Measurements from ENCODE around the gene SLC19A1. TPM values are rescaled to one million over a fixed set of nuclear protein-coding genes. Genes with fewer than 3 reads are reported as not detected.

Gene SLC19A1
- total RNA-seq, 1 donor from 2014 or later: 11.0 TPM

GRCh38 chr21:45475797-45476570, 66.3 kb downstream of the SLC19A1 start:
- no peak overlapping the region for H3K4me3 Mint-ChIP-seq (ENCODE audit: unreplicated experiment)
- TF ChIP-seq, protein P1, sequence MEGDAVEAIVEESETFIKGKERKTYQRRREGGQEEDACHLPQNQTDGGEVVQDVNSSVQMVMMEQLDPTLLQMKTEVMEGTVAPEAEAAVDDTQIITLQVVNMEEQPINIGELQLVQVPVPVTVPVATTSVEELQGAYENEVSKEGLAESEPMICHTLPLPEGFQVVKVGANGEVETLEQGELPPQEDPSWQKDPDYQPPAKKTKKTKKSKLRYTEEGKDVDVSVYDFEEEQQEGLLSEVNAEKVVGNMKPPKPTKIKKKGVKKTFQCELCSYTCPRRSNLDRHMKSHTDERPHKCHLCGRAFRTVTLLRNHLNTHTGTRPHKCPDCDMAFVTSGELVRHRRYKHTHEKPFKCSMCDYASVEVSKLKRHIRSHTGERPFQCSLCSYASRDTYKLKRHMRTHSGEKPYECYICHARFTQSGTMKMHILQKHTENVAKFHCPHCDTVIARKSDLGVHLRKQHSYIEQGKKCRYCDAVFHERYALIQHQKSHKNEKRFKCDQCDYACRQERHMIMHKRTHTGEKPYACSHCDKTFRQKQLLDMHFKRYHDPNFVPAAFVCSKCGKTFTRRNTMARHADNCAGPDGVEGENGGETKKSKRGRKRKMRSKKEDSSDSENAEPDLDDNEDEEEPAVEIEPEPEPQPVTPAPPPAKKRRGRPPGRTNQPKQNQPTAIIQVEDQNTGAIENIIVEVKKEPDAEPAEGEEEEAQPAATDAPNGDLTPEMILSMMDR (IDR thresholded peaks at IDR 0.05): no peak
- H3K27me3 Mint-ChIP-seq (ENCODE audit: unreplicated experiment): no peaks in the 10 kb centered on the region
- peaks cover 29% of the 10 kb centered on the region for H3K4me1 Mint-ChIP-seq (ENCODE audit: unreplicated experiment)
- DNase-seq (ENCODE audit: extremely low spot score, unreplicated experiment): no peak
- no peaks in the 10 kb centered on the region for H3K9me3 Mint-ChIP-seq (ENCODE audit: unreplicated experiment)
- H3K27ac Mint-ChIP-seq (ENCODE audit: unreplicated experiment): no peak overlapping the region
- H3K36me3 Mint-ChIP-seq (ENCODE audit: unreplicated experiment): peaks cover 13% of the 10 kb centered on the region

GRCh38 chr21:45475004-45475685, 67.1 kb downstream of the SLC19A1 start:
- no peak overlapping the region for H3K4me3 Mint-ChIP-seq (ENCODE audit: unreplicated experiment)
- TF ChIP-seq, protein P1 (IDR thresholded peaks at IDR 0.05): no peak
- H3K4me1 Mint-ChIP-seq (ENCODE audit: unreplicated experiment): peaks cover 38% of the 10 kb centered on the region
- H3K27ac Mint-ChIP-seq (ENCODE audit: unreplicated experiment): no peak overlapping the region
- no peaks in the 10 kb centered on the region for H3K27me3 Mint-ChIP-seq (ENCODE audit: unreplicated experiment)
- peaks cover 13% of the 10 kb centered on the region for H3K36me3 Mint-ChIP-seq (ENCODE audit: unreplicated experiment)
- no peak for DNase-seq (ENCODE audit: extremely low spot score, unreplicated experiment)
- H3K9me3 Mint-ChIP-seq (ENCODE audit: unreplicated experiment): no peaks in the 10 kb centered on the region

DNA sequence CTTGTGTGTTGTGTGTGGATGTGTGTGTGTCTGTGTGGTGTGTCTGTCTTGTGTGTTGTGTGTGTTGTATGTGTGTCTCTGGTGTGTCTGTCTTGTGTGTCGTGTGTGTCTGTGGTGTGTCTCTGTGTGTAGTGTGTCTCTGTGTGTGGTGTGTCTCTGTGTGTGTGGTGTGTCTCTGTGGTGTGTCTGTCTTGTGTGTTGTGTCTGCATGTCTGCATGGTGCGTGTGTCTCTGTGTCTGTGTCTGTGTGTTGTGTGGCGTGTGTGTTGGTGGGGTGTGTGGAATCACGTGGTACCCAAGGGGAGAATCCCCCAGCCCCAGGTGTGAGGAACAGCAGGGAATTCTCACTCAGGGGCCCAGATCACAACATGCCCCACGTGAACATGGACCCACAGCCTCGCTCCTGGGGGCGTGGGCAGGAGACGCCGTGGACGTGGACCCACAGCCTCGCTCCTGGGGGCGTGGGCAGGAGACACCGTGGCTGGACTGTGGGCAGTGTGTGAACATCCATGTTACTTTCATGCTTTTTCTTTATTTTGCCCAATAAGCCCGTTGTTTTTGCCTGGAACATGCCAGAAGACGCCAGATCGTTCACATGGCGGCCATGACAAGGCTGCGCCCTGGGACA, 67.8 kb downstream of the SLC19A1 start:
- no peak overlapping the region for H3K4me3 Mint-ChIP-seq (ENCODE audit: unreplicated experiment)
- H3K4me1 Mint-ChIP-seq (ENCODE audit: unreplicated experiment): peaks cover 45% of the 10 kb centered on the region
- H3K27me3 Mint-ChIP-seq (ENCODE audit: unreplicated experiment): no peaks in the 10 kb centered on the region
- peak overlapping the region; percentile 12 for H3K27ac Mint-ChIP-seq (ENCODE audit: unreplicated experiment)
- H3K36me3 Mint-ChIP-seq (ENCODE audit: unreplicated experiment): peaks cover 13% of the 10 kb centered on the region
- H3K9me3 Mint-ChIP-seq (ENCODE audit: unreplicated experiment): no peaks in the 10 kb centered on the region
- TF ChIP-seq, protein P1 (IDR thresholded peaks at IDR 0.05): no peak
- no peak for DNase-seq (ENCODE audit: extremely low spot score, unreplicated experiment)

DNA sequence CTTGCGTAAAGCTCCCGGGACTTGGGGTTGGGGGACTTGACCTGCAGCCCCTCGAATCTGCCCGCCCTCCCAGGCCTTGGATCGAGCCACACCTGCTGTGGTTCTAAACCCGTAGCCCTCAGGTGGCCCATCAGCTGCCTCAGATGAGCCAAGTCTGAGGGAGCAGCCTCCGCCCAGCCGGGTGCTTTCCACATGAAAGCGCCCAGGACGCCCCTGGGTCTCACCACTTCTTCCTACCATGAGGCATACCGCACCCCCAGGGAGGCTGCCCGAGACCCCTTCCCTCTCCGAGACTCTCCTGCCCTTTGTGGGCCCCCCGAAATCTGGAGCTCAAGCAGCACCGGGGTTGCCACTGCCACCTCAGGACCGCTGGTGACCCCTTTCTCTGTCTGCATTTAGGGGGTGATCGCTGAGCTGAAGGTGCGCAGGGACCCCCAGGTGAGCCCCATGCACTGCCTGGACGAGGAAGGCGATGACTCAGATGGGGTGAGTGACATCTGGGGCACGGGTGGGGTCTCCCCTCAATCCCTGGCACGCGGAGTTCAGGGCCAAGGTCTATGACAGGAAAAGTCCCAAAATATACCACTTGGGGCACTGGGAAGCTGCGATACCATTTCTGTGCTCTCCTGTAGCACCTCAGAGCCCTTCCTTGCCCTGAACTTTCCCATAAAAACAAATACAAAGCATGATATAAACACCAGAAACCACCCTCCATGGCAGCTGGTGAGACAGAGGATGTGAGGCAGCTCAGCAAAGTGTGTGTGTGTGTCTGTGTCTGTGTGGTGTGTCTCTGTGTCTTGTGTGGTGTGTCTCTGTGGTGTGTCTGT, 68.5 kb downstream of the SLC19A1 start:
- TF ChIP-seq, protein P1 (IDR thresholded peaks at IDR 0.05): no peak
- H3K9me3 Mint-ChIP-seq (ENCODE audit: unreplicated experiment): no peaks in the 10 kb centered on the region
- no peak for DNase-seq (ENCODE audit: extremely low spot score, unreplicated experiment)
- H3K36me3 Mint-ChIP-seq (ENCODE audit: unreplicated experiment): peaks cover 9% of the 10 kb centered on the region
- H3K4me3 Mint-ChIP-seq (ENCODE audit: unreplicated experiment): no peak overlapping the region
- H3K27ac Mint-ChIP-seq (ENCODE audit: unreplicated experiment): peak overlapping the region; percentile 12
- peaks cover 48% of the 10 kb centered on the region for H3K4me1 Mint-ChIP-seq (ENCODE audit: unreplicated experiment)
- H3K27me3 Mint-ChIP-seq (ENCODE audit: unreplicated experiment): no peaks in the 10 kb centered on the region
